Nucleus accumbens (tissue), 56 donors: ENCODE data around the gene SCUBE3.

ENCODE experiments used
- DNase-seq, 56 donors: peaks; one replicate each; lab custom pipeline; 2025; lab: John Stamatoyannopoulos, UW

SCUBE3 gene

GRCh38 chr6:35297601-35298481 is 84.1 kb downstream of the SCUBE3 start, which contains the start of gene DEF6:
Gene DEF6 (plus strand): TSS chr6:35297818. CDS start chr6:35297857, 39 bp downstream.
- DNase-seq, result peak in 19 of 56 donors; percentile 8 to 49 (median 20)

GRCh38 chr6:35298625-35299140 is 84.9 kb downstream of the SCUBE3 start:
- no peak for DNase-seq

GRCh38 chr6:35299674-35300073 is 85.9 kb downstream of the SCUBE3 start:
- DNase-seq, result peak in 7 of 56 donors; percentile 6 to 32 (median 16)

GRCh38 chr6:35300848-35301247 is 87.1 kb downstream of the SCUBE3 start:
- DNase-seq, result peak in 1 of 56 donors; percentile 25
